Mesothelial cell of epicardium (in vitro differentiated cells): ENCODE results near the gene COX7A2L. TPM values are rescaled to one million over a fixed set of nuclear protein-coding genes. Genes with fewer than 3 reads are reported as not detected.

Experiments used
- DNase-seq, 2 experiments: peaks; one replicate each; pipeline ENCODE4 v3.0.0; 2021; ENCODE audit warnings: low spot score in 2 of 2; ENCODE audit not compliant: unreplicated experiment in 2 of 2
- H3K27ac Mint-ChIP-seq: 2 replicates; pipeline ENCODE4 v1.8.0; 2021; ENCODE audit warnings: mixed read lengths
- H3K27me3 Mint-ChIP-seq: 2 replicates; pipeline ENCODE4 v1.8.0; 2021; ENCODE audit warnings: low read depth, mixed read lengths
- H3K36me3 Mint-ChIP-seq: 2 replicates; pipeline ENCODE4 v1.8.0; 2021; ENCODE audit warnings: mixed read lengths
- H3K4me1 Mint-ChIP-seq: 2 replicates; pipeline ENCODE4 v1.8.0; 2021; ENCODE audit warnings: mixed read lengths
- H3K4me3 Mint-ChIP-seq: 2 replicates; pipeline ENCODE4 v1.8.0; 2021; ENCODE audit warnings: mild to moderate bottlenecking, moderate library complexity, mixed read lengths
- H3K9me3 Mint-ChIP-seq: 2 replicates; pipeline ENCODE4 v1.8.0; 2021; ENCODE audit warnings: mixed read lengths
- CTCF ChIP-seq: fragments of 200-600 bp; sonication (generic); IDR thresholded peaks from one replicate; pipeline ENCODE4 v1.5.0; 2021; ENCODE audit warnings: antibody characterized with exemption; ENCODE audit not compliant: unreplicated experiment
- total RNA-seq: library from RNA; stranded (reverse); gene quantifications from 3 replicates; pipeline ENCODE4 v1.2.1, GENCODE V29; 2021

Gene COX7A2L
- total RNA-seq, 1 donor from 2014 or later = 82.5 TPM

- no peak for TF ChIP-seq CTCF
- Mint-ChIP-seq H3K4me3 (no peak overlapping the region), H3K36me3 (peaks cover 44% of the 10 kb centered on the region), H3K27ac (peak overlapping the region; percentile 28), H3K9me3 (peaks cover 5% of the 10 kb centered on the region), H3K27me3 (no peaks in the 10 kb centered on the region), H3K4me1 (peaks cover 10% of the 10 kb centered on the region)
- no peak for DNase-seq
These were observed 21.7 kb downstream of the COX7A2L start for GRCh38 chr2:42339191-42339912.

DNA sequence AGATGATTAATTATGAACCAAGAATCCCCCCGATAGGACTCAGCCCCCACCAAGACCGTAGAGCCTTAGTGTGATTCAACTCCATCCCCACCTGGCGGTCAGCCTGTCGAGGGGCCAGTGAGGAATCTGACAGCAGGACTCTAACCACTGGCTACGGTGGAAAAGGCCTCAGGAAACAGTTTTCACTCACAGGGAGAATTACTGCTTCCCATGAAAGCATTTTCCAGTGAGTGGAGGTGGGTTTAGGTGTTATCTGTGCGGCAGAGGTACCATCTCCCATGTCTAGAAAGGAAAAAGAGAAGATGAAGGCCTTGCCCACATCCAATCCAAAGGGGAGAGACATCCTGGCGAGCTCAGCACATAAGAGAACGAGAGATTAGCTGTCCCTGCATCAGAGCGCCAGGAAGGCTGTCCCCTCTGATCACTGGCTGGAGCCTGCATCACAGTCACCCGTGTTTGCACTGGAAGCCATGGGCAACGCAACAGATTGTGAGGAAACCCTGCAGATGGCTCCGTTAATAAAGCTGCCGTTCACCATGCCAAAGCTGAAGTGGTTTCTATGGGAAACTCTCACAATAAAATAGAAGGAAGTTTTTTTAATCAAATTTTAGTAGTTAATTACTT lies 22.3 kb downstream of the COX7A2L start:
- TF ChIP-seq CTCF = no peak
- DNase-seq = no peak
- H3K36me3 Mint-ChIP-seq = peaks cover 44% of the 10 kb centered on the region
- H3K27ac Mint-ChIP-seq = no peak overlapping the region
- peaks cover 5% of the 10 kb centered on the region for H3K9me3 Mint-ChIP-seq
- peaks cover 10% of the 10 kb centered on the region for H3K4me1 Mint-ChIP-seq
- no peak overlapping the region for H3K4me3 Mint-ChIP-seq
- no peaks in the 10 kb centered on the region for H3K27me3 Mint-ChIP-seq

- Mint-ChIP-seq H3K27me3 (no peaks in the 10 kb centered on the region), H3K27ac (no peak overlapping the region), H3K36me3 (peaks cover 49% of the 10 kb centered on the region), H3K4me1 (peaks cover 8% of the 10 kb centered on the region), H3K9me3 (peaks cover 5% of the 10 kb centered on the region), H3K4me3 (no peak overlapping the region)
- DNase-seq = no peak
- no peak for TF ChIP-seq CTCF
These were observed 23.0 kb downstream of the COX7A2L start for GRCh38 chr2:42337846-42338566.

- TF ChIP-seq CTCF = no peak
- Mint-ChIP-seq H3K27ac (no peak overlapping the region), H3K36me3 (peaks cover 53% of the 10 kb centered on the region), H3K27me3 (no peaks in the 10 kb centered on the region), H3K9me3 (peaks cover 5% of the 10 kb centered on the region), H3K4me3 (no peak overlapping the region), H3K4me1 (peaks cover 5% of the 10 kb centered on the region)
- no peak for DNase-seq
These were observed 23.6 kb downstream of the COX7A2L start for GRCh38 chr2:42337356-42337820.

DNA sequence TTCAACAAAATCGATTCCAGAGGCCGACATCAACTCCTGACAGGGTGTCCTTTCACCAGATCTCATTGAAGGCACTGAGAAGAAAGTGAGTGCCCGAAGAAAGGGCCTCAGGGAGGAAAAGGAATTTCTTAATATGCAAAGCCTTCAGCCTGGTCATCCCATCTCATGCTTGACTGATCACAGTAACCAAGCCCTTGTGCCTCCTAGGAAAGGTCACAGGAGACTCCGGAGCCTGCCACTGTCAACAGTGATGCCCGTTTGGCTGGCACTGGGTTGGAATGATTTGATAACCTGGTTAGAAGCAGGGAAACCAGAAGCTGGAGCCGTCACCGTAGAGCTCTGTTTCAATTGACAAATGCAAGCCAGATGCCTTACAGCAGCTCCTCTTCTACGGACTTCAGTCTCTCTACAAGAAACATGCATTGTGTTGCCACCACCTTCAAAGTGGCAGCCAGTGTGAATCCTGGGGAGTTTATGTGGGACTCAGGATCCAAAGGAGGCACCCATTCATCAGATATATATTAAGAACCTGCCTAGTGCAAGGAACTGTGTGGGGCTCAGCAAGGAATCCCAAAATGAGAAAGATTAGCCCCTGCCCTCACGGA lies 24.6 kb downstream of the COX7A2L start:
- Mint-ChIP-seq H3K36me3 (peaks cover 57% of the 10 kb centered on the region), H3K9me3 (peaks cover 5% of the 10 kb centered on the region), H3K27me3 (no peaks in the 10 kb centered on the region), H3K4me3 (no peak overlapping the region), H3K4me1 (peaks cover 11% of the 10 kb centered on the region), H3K27ac (no peak overlapping the region)
- no peak for DNase-seq
- TF ChIP-seq CTCF = no peak
